AG09309 (cell line): ENCODE measurements around the gene GRK3.
"Not testable (repeated sequence)": the region's sequence is repeated elsewhere in the genome, so short reads cannot be mapped to it uniquely, and the experiment has no call there.

Experiments used
- DNase-seq: peaks from one replicate; pipeline ENCODE4 v3.0.0-alpha.2; 2010; ENCODE audit warnings: low read depth
- H3K4me3 ChIP-seq: 2 replicates; pipeline ENCODE4 v1.5.1; 2011; ENCODE audit warnings: mild to moderate bottlenecking, low read depth, low read length, moderate library complexity; ENCODE audit not compliant: control insufficient read depth
- CTCF ChIP-seq: IDR thresholded peaks from 2 replicates; pipeline ENCODE4 v1.5.1; 2011; ENCODE audit warnings: mild to moderate bottlenecking, low read depth, low read length, inconsistent platforms; ENCODE audit not compliant: insufficient read depth, control insufficient read depth; ENCODE audit errors: missing control alignments

Gene GRK3

DNA sequence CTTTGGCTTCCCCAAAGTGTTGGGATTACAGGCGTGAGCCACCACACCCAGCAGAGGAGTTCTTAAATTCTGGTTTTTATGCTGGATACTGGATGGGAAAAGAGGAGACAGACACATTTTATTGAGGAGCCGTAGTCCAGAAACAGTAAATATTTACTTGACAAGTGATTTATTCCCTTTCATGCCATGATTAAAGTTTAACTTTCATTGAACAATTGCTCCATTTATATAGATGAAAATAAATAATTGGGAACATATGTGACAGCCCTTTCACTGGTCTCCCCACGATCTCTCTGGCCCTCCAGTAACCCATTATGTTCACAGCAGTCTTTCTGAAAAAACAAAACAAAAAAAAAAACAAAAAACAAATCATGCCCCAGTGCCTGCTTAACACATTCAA is 19.3 kb upstream of the GRK3 start:
- no peak for DNase-seq
- TF ChIP-seq CTCF: no peak
- H3K4me3 ChIP-seq: no peak overlapping the region

DNA sequence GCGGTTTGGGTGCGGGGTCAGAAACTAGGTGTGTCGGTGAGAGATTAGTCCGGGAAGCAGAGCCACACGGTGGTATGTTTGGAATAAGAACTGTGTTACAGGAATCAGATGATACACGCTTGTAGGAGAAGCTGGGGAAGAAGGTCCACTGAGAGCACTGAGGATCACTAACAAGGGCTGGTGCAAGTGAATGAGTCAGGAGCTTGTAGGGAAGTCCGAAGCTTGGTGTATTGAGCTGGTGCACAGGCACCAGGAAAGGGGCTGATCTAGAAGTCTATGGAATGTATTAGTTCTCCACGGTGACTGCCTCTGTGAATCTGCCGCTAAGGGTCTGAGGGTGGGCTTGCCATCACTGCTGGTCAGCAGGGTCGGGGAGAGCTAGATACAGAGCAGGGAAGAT is 18.8 kb upstream of the GRK3 start:
- TF ChIP-seq CTCF: no peak
- H3K4me3 ChIP-seq: no peak overlapping the region
- no peak for DNase-seq

DNA sequence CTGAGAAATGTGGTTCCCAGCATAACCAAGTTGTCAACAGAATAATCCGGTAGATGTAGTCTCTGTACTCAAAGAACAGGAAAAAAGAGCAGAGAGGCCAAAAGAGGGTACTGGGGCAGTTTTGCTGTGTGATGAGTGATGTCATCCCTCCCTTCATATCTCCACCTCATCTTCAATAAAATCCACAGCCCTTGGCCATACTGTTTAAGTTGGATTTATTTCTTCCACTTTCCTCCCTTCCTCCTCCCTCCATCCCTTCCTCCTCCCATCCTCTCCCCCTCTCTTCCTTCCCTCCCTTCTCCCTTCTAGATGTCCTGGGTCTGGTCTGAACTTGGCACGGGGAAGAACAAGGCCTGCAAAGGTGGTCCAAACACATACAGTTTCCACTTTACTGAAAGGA is 18.2 kb upstream of the GRK3 start:
- no peak for DNase-seq
- TF ChIP-seq CTCF: no peak
- H3K4me3 ChIP-seq: no peak overlapping the region

DNA sequence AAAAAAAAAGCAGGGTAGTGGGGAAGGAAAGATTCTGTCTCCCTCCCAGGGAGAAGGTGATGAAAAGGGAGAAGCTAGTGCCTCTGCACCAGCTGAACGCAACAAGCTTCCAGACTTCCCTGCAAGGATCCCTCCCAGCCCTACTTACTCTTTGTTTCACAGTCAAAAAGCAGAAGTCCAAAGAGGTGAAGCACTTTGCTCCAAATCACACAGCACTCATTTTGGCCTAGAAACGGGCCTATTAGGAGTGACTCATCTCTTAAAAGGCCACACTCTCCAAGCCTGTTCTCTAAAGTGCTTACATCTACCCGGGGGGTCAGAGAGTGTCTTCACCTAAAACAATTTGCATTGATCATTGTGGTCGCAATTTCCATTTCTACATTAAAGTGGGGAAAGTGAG is 17.7 kb upstream of the GRK3 start:
- no peak for TF ChIP-seq CTCF
- H3K4me3 ChIP-seq: no peak overlapping the region
- no peak for DNase-seq

GRCh38 chr22:25548866-25549464 is 15.5 kb upstream of the GRK3 start:
- H3K4me3 ChIP-seq: no peak overlapping the region
- DNase-seq: no peak
- TF ChIP-seq CTCF: no peak

GRCh38 chr22:25551396-25551795 is 13.1 kb upstream of the GRK3 start:
- no peak for DNase-seq
- TF ChIP-seq CTCF: no peak
- no peak overlapping the region for H3K4me3 ChIP-seq

- DNase-seq: peak; percentile 57
Observed at GRCh38 chr22:25552405-25552804, 12.1 kb upstream of the GRK3 start.

More at GRCh38 chr22:25552405-25552804, 12.1 kb upstream of the GRK3 start:
- H3K4me3 ChIP-seq: not testable (repeated sequence)
